ENCODE measurements around the gene BEAN1.
"Not testable (repeated sequence)": the region's sequence is repeated elsewhere in the genome, so short reads cannot be mapped to it uniquely, and the experiment has no call there.

The BEAN1 gene

GRCh38 chr16:66490774-66491715 is 64.0 kb downstream of the BEAN1 start:
- no peak for TF ChIP-seq POLR2A (IDR thresholded peaks at IDR 0.05; ENCODE audit: low read depth, low read length)
- FAIRE-seq (no peak), DNase-seq (ENCODE audit: insufficient read length, low spot score) (no peak)

GRCh38 chr16:66491716-66492064 is 64.6 kb downstream of the BEAN1 start:
- no peak for FAIRE-seq
- DNase-seq (ENCODE audit: insufficient read length, low spot score) = no peak
- no peak for TF ChIP-seq POLR2A (IDR thresholded peaks at IDR 0.05; ENCODE audit: low read depth, low read length)

- no peak for FAIRE-seq
- TF ChIP-seq POLR2A (IDR thresholded peaks at IDR 0.05; ENCODE audit: low read depth, low read length) = no peak
- DNase-seq (ENCODE audit: insufficient read length, low spot score) = no peak
These were observed 66.7 kb downstream of the BEAN1 start for GRCh38 chr16:66493490-66494401.

GRCh38 chr16:66494916-66495315 is 67.8 kb downstream of the BEAN1 start:
- FAIRE-seq (no peak), DNase-seq (ENCODE audit: insufficient read length, low spot score) (no peak)
- TF ChIP-seq POLR2A (IDR thresholded peaks at IDR 0.05; ENCODE audit: low read depth, low read length) = no peak

- TF ChIP-seq POLR2A (IDR thresholded peaks at IDR 0.05; ENCODE audit: low read depth, low read length) = no peak
- FAIRE-seq = no peak
- no peak for DNase-seq (ENCODE audit: insufficient read length, low spot score)
These were observed 68.3 kb downstream of the BEAN1 start for GRCh38 chr16:66495440-66495839.

GRCh38 chr16:66496226-66496625 is 69.1 kb downstream of the BEAN1 start:
- not testable (repeated sequence) for FAIRE-seq; DNase-seq (ENCODE audit: insufficient read length, low spot score)

GRCh38 chr16:66497921-66498320 is 70.8 kb downstream of the BEAN1 start:
- not testable (repeated sequence) for FAIRE-seq; DNase-seq (ENCODE audit: insufficient read length, low spot score)

GRCh38 chr16:66501563-66501962 is 74.5 kb downstream of the BEAN1 start:
- not testable (repeated sequence) for FAIRE-seq; DNase-seq (ENCODE audit: insufficient read length, low spot score)

GRCh38 chr16:66502020-66502913 is 75.2 kb downstream of the BEAN1 start:
- DNase-seq (ENCODE audit: insufficient read length, low spot score) = no peak
- FAIRE-seq = no peak
- TF ChIP-seq POLR2A (IDR thresholded peaks at IDR 0.05; ENCODE audit: low read depth, low read length) = no peak

GRCh38 chr16:66503030-66503429 is 75.9 kb downstream of the BEAN1 start:
- DNase-seq (ENCODE audit: insufficient read length, low spot score) (no peak), FAIRE-seq (no peak)
- TF ChIP-seq POLR2A (IDR thresholded peaks at IDR 0.05; ENCODE audit: low read depth, low read length) = no peak

GRCh38 chr16:66503612-66504011 is 76.5 kb downstream of the BEAN1 start:
- DNase-seq (ENCODE audit: insufficient read length, low spot score) (no peak), FAIRE-seq (no peak)
- TF ChIP-seq POLR2A (IDR thresholded peaks at IDR 0.05; ENCODE audit: low read depth, low read length) = no peak

- FAIRE-seq (no peak), DNase-seq (ENCODE audit: insufficient read length, low spot score) (no peak)
- no peak for TF ChIP-seq POLR2A (IDR thresholded peaks at IDR 0.05; ENCODE audit: low read depth, low read length)
These were observed 80.7 kb downstream of the BEAN1 start for GRCh38 chr16:66507731-66508239.

- DNase-seq (ENCODE audit: insufficient read length, low spot score) (no peak), FAIRE-seq (no peak)
- no peak for TF ChIP-seq POLR2A (IDR thresholded peaks at IDR 0.05; ENCODE audit: low read depth, low read length)
These were observed 81.3 kb downstream of the BEAN1 start for GRCh38 chr16:66508248-66508913.

Data from H54 (cell line).